HepG2 (cell line): ENCODE data around the gene TNP2. TPM values are rescaled to one million over a fixed set of nuclear protein-coding genes. Genes with fewer than 3 reads are reported as not detected.

Experiments used
- GPN1 ChIP-seq: sonication (generic); formaldehyde crosslinking; IDR thresholded peaks from 2 replicates; pipeline ENCODE4 v1.5.1; 2020; ENCODE audit warnings: missing genetic modification reagents, borderline replicate concordance
- HOXD1 ChIP-seq: sonication (generic); formaldehyde crosslinking; IDR thresholded peaks from 2 replicates; pipeline ENCODE4 v1.5.0; 2020; ENCODE audit warnings: missing genetic modification reagents
- PREB ChIP-seq: sonication (generic); formaldehyde crosslinking; IDR thresholded peaks from 2 replicates; pipeline ENCODE4 v1.4.0; 2020; ENCODE audit warnings: missing genetic modification reagents
- SNAI1 ChIP-seq: sonication (generic); formaldehyde crosslinking; IDR thresholded peaks from 2 replicates; pipeline ENCODE4 v1.5.0; 2020; ENCODE audit warnings: mild to moderate bottlenecking, missing genetic modification reagents, borderline replicate concordance
- TEAD2 ChIP-seq: sonication (generic); formaldehyde crosslinking; IDR thresholded peaks from 2 replicates; pipeline ENCODE4 v1.9.0; 2021; ENCODE audit warnings: missing genetic modification reagents
- XBP1 ChIP-seq: sonication (generic); formaldehyde crosslinking; IDR thresholded peaks from 2 replicates; pipeline ENCODE4 v1.5.0; 2020; ENCODE audit warnings: missing genetic modification reagents
- ZBTB8A ChIP-seq: sonication (generic); formaldehyde crosslinking; IDR thresholded peaks from 2 replicates; pipeline ENCODE4 v1.4.0; 2020; ENCODE audit warnings: mild to moderate bottlenecking, low read depth, missing genetic modification reagents, borderline replicate concordance
- ZNF235 ChIP-seq: sonication (generic); formaldehyde crosslinking; IDR thresholded peaks from 2 replicates; pipeline ENCODE4 v1.8.1; 2023; ENCODE audit warnings: mild to moderate bottlenecking, missing genetic modification reagents, borderline replicate concordance
- ZNF282 ChIP-seq: fragments of 450-650 bp; IDR thresholded peaks from 2 replicates; pipeline ENCODE4 v1.6.1; 2018; ENCODE audit not compliant: partially characterized antibody
- ZNF468 ChIP-seq: sonication (generic); formaldehyde crosslinking; IDR thresholded peaks from 2 replicates; pipeline ENCODE4 v1.8.0; 2022; ENCODE audit warnings: mild to moderate bottlenecking, moderate library complexity, missing genetic modification reagents
- ZNF496 ChIP-seq: sonication (generic); formaldehyde crosslinking; IDR thresholded peaks from 2 replicates; pipeline ENCODE4 v1.8.1; 2023; ENCODE audit warnings: mild to moderate bottlenecking, moderate library complexity, missing genetic modification reagents; ENCODE audit not compliant: insufficient replicate concordance
- ZNF513 ChIP-seq: sonication (generic); formaldehyde crosslinking; conservative IDR thresholded peaks from 2 replicates; pipeline ENCODE4 v1.5.0; 2020; ENCODE audit warnings: missing genetic modification reagents
- ZNF556 ChIP-seq: sonication (generic); formaldehyde crosslinking; IDR thresholded peaks from 2 replicates; pipeline ENCODE4 v1.4.0; 2020; ENCODE audit warnings: mild to moderate bottlenecking, missing genetic modification reagents, borderline replicate concordance
- polyA plus RNA-seq, 8 experiments: library from polyadenylated mRNA; depleted of rRNA in 3 of 8; stranded (reverse) in 7 of 8; unstranded in 1 of 8; fragments of >200 nt; fragmentation: Illumina TruSeq in 4 of 8; extraction: Trizol in 4 of 8; gene quantifications; 2 replicates each; pipeline versions ENCODE4 v1.2.1 to v1.2.3, GENCODE V29; 2011 to 2016; ENCODE audit warnings: low read depth in 4 of 8, missing spikeins in 1 of 8, mixed read lengths in 1 of 8; ENCODE audit not compliant: insufficient read depth in 1 of 8
- total RNA-seq, 5 experiments: library from RNA; depleted of rRNA; stranded (reverse); fragments of >200 nt; fragmentation: Illumina TruSeq; extraction: Trizol; gene quantifications; 2 replicates each; pipeline ENCODE4 v1.2.3, GENCODE V29; 2016; ENCODE audit warnings: low read depth in 1 of 5
- TF ChIP-seq, protein P1 (sequence below): sonication (generic); formaldehyde crosslinking; IDR thresholded peaks from 2 replicates; pipeline ENCODE4 v1.4.0; 2020; ENCODE audit warnings: missing genetic modification reagents
- TF ChIP-seq, protein P2 (sequence below): sonication (generic); formaldehyde crosslinking; IDR thresholded peaks from 2 replicates; pipeline ENCODE4 v1.8.1; 2023; ENCODE audit warnings: mild to moderate bottlenecking, inconsistent platforms, moderate library complexity, missing genetic modification reagents, borderline replicate concordance
- TF ChIP-seq, protein P3 (sequence below): IDR thresholded peaks from 2 replicates; pipeline ENCODE4 v1.6.1; 2016; ENCODE audit warnings: mild to moderate bottlenecking

Gene TNP2
- total and polyA plus RNA-seq, 2 of the 13 experiments (the other 11 are each of a cell fraction or from before 2014, with no cell fraction given): not detected

- TF ChIP-seq, protein P1, sequence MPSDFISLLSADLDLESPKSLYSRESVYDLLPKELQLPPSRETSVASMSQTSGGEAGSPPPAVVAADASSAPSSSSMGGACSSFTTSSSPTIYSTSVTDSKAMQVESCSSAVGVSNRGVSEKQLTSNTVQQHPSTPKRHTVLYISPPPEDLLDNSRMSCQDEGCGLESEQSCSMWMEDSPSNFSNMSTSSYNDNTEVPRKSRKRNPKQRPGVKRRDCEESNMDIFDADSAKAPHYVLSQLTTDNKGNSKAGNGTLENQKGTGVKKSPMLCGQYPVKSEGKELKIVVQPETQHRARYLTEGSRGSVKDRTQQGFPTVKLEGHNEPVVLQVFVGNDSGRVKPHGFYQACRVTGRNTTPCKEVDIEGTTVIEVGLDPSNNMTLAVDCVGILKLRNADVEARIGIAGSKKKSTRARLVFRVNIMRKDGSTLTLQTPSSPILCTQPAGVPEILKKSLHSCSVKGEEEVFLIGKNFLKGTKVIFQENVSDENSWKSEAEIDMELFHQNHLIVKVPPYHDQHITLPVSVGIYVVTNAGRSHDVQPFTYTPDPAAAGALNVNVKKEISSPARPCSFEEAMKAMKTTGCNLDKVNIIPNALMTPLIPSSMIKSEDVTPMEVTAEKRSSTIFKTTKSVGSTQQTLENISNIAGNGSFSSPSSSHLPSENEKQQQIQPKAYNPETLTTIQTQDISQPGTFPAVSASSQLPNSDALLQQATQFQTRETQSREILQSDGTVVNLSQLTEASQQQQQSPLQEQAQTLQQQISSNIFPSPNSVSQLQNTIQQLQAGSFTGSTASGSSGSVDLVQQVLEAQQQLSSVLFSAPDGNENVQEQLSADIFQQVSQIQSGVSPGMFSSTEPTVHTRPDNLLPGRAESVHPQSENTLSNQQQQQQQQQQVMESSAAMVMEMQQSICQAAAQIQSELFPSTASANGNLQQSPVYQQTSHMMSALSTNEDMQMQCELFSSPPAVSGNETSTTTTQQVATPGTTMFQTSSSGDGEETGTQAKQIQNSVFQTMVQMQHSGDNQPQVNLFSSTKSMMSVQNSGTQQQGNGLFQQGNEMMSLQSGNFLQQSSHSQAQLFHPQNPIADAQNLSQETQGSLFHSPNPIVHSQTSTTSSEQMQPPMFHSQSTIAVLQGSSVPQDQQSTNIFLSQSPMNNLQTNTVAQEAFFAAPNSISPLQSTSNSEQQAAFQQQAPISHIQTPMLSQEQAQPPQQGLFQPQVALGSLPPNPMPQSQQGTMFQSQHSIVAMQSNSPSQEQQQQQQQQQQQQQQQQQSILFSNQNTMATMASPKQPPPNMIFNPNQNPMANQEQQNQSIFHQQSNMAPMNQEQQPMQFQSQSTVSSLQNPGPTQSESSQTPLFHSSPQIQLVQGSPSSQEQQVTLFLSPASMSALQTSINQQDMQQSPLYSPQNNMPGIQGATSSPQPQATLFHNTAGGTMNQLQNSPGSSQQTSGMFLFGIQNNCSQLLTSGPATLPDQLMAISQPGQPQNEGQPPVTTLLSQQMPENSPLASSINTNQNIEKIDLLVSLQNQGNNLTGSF (CRISPR knock-in tag): peak; percentile 43; the same call in 1 of the 2 replicates
- TF ChIP-seq, protein P2, sequence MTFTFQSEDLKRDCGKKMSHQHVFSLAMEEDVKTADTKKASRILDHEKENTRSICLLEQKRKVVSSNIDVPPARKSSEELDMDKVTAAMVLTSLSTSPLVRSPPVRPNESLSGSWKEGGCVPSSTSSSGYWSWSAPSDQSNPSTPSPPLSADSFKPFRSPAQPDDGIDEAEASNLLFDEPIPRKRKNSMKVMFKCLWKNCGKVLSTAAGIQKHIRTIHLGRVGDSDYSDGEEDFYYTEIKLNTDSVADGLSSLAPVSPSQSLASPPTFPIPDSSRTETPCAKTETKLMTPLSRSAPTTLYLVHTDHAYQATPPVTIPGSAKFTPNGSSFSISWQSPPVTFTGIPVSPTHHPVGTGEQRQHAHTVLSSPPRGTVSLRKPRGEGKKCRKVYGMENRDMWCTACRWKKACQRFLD (CRISPR knock-in tag): peak; percentile 12; the same call in 1 of the 2 replicates
- TF ChIP-seq ZNF468 (CRISPR knock-in tag) (0 out of 2 replicates have a peak, but pooled peaks have one; percentile 26), ZNF513 (CRISPR knock-in tag) (0 out of 2 replicates have a peak, but pooled peaks have one; percentile 69), TEAD2 (CRISPR knock-in tag) (peak; percentile 72), PREB (CRISPR knock-in tag) (peak; percentile 65; the same call in 1 of the 2 replicates), ZNF235 (CRISPR knock-in tag) (no peak; the same call in 1 of the 2 replicates), ZBTB8A (CRISPR knock-in tag) (no peak; the same call in 1 of the 2 replicates), ZNF556 (CRISPR knock-in tag) (0 out of 2 replicates have a peak, but pooled peaks have one; percentile 59), SNAI1 (CRISPR knock-in tag) (peak; percentile 71; the same call in 1 of the 2 replicates), HOXD1 (CRISPR knock-in tag) (peak; percentile 93), XBP1 (CRISPR knock-in tag) (peak; percentile 63; the same call in 1 of the 2 replicates), GPN1 (CRISPR knock-in tag) (peak; percentile 29; the same call in 1 of the 2 replicates), ZNF496 (CRISPR knock-in tag) (no peak), ZNF282 (no peak)
- TF ChIP-seq, protein P3, sequence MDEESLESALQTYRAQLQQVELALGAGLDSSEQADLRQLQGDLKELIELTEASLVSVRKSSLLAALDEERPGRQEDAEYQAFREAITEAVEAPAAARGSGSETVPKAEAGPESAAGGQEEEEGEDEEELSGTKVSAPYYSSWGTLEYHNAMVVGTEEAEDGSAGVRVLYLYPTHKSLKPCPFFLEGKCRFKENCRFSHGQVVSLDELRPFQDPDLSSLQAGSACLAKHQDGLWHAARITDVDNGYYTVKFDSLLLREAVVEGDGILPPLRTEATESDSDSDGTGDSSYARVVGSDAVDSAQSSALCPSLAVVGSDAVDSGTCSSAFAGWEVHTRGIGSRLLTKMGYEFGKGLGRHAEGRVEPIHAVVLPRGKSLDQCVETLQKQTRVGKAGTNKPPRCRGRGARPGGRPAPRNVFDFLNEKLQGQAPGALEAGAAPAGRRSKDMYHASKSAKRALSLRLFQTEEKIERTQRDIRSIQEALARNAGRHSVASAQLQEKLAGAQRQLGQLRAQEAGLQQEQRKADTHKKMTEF (CRISPR knock-in tag): peak; percentile 68; the same call in 1 of the 2 replicates
Observed at GRCh38 chr16:11255737-11256660, 13.1 kb downstream of the TNP2 start, which contains the start of gene SOCS1 (continued).
